SK-N-SH treated with all-trans-retinoic acid at 6 μM for 48 hours (cell line): Measurements from ENCODE around the gene SPP1.

Experiments used
- ARNTL ChIP-seq: fragments of 450-650 bp; formaldehyde crosslinking; IDR thresholded peaks from 2 replicates; pipeline ENCODE4 v1.5.0; 2020; ENCODE audit warnings: low read depth, mild to moderate bottlenecking, moderate library complexity, borderline replicate concordance
- CREB5 ChIP-seq: fragments of 250-450 bp; sonication (Bioruptor Pico); IDR thresholded peaks from 2 replicates; pipeline ENCODE4 v1.5.1; 2020; ENCODE audit warnings: low read depth, mild to moderate bottlenecking, moderate library complexity
- CSRNP3 ChIP-seq: fragments of 250-450 bp; sonication (Bioruptor Pico); IDR thresholded peaks from 2 replicates; pipeline ENCODE4 v1.5.1; 2021; ENCODE audit warnings: mild to moderate bottlenecking, moderate library complexity
- GLIS3 ChIP-seq: fragments of 250-450 bp; sonication (Bioruptor Pico); IDR thresholded peaks from 2 replicates; pipeline ENCODE4 v1.5.0; 2020; ENCODE audit warnings: mild to moderate bottlenecking, moderate library complexity
- PATZ1 ChIP-seq: fragments of 250-450 bp; sonication (Bioruptor Pico); IDR thresholded peaks from 2 replicates; pipeline ENCODE4 v1.8.0; 2020; ENCODE audit warnings: mild to moderate bottlenecking, moderate library complexity, borderline replicate concordance
- PPARA ChIP-seq: fragments of 250-450 bp; sonication (Bioruptor Pico); IDR thresholded peaks from 2 replicates; pipeline ENCODE4 v1.5.0; 2020; ENCODE audit warnings: mild to moderate bottlenecking, borderline replicate concordance
- RARB ChIP-seq: fragments of 250-450 bp; sonication (Bioruptor Pico); IDR thresholded peaks from 2 replicates; pipeline ENCODE4 v1.8.0; 2021; ENCODE audit warnings: mild to moderate bottlenecking, moderate library complexity
- TCF4 ChIP-seq: fragments of 250-450 bp; sonication (Bioruptor Pico); IDR thresholded peaks from 2 replicates; pipeline ENCODE4 v1.8.0; 2021; ENCODE audit warnings: mild to moderate bottlenecking, moderate library complexity, borderline replicate concordance
- TSHZ2 ChIP-seq: fragments of 250-450 bp; sonication (Bioruptor Pico); IDR thresholded peaks from 2 replicates; pipeline ENCODE4 v1.5.0; 2020; ENCODE audit warnings: mild to moderate bottlenecking, moderate library complexity
- ZC3H10 ChIP-seq: fragments of 250-450 bp; sonication (Bioruptor Pico); IDR thresholded peaks from 2 replicates; pipeline ENCODE4 v1.5.1; 2021; ENCODE audit warnings: mild to moderate bottlenecking, moderate library complexity
- ZFP30 ChIP-seq: fragments of 450-650 bp; formaldehyde crosslinking; IDR thresholded peaks from 2 replicates; pipeline ENCODE4 v1.5.0; 2022; ENCODE audit warnings: mild to moderate bottlenecking, moderate library complexity
- ZNF70 ChIP-seq: fragments of 450-650 bp; formaldehyde crosslinking; IDR thresholded peaks from 2 replicates; pipeline ENCODE4 v1.5.0; 2020; ENCODE audit warnings: mild to moderate bottlenecking, moderate library complexity
- ZNF8 ChIP-seq: fragments of 450-650 bp; formaldehyde crosslinking; IDR thresholded peaks from 2 replicates; pipeline ENCODE4 v1.5.0; 2020; ENCODE audit warnings: mild to moderate bottlenecking, moderate library complexity

GRCh38 chr4:87973283-87974169 lies 2.0 kb upstream of the SPP1 start:
- TF ChIP-seq PPARA (CRISPR knock-in tag) (no peak), RARB (CRISPR knock-in tag) (no peak), ZNF70 (no peak), ZNF8 (CRISPR knock-in tag) (no peak), TSHZ2 (CRISPR knock-in tag) (no peak), ZC3H10 (no peak), PATZ1 (CRISPR knock-in tag) (no peak), ARNTL (CRISPR knock-in tag) (no peak), GLIS3 (CRISPR knock-in tag) (no peak), TCF4 (CRISPR knock-in tag) (no peak), ZFP30 (no peak), CREB5 (CRISPR knock-in tag) (no peak), CSRNP3 (no peak)
